Neutrophil (primary cell): ENCODE measurements around the gene EPHA4.

Experiments
- H3K27ac ChIP-seq: fragments of 200-600 bp; sonication (generic); 2 replicates; pipeline ENCODE4 v1.5.1; 2016; ENCODE audit warnings: mild to moderate bottlenecking, moderate library complexity
- H3K27me3 ChIP-seq: fragments of 200-600 bp; sonication (generic); 2 replicates; pipeline ENCODE4 v1.6.0; 2016; ENCODE audit warnings: mild to moderate bottlenecking
- H3K36me3 ChIP-seq: fragments of 200-600 bp; sonication (generic); 2 replicates; pipeline ENCODE4 v1.5.1; 2017
- H3K4me1 ChIP-seq, 2 experiments: fragments of 200-600 bp in 1 of 2; sonication (generic) in 1 of 2; 1 replicate in 1 of 2; 2 replicates in 1 of 2; pipeline versions ENCODE4 v1.5.1 to v1.6.1; 2013 to 2016; ENCODE audit warnings: low read depth in 1 of 2, low read length in 1 of 2, mild to moderate bottlenecking in 1 of 2, moderate library complexity in 1 of 2; ENCODE audit not compliant: control insufficient read depth in 1 of 2, insufficient read depth in 1 of 2
- H3K4me3 ChIP-seq, 2 experiments: fragments of 200-600 bp in 1 of 2; sonication (generic) in 1 of 2; 1 replicate in 1 of 2; 2 replicates in 1 of 2; pipeline ENCODE4 v1.5.1; 2013 to 2016; ENCODE audit warnings: low read depth in 1 of 2, low read length in 1 of 2, mild to moderate bottlenecking in 1 of 2, moderate library complexity in 1 of 2
- H3K9me3 ChIP-seq: fragments of 200-600 bp; sonication (generic); 2 replicates; pipeline ENCODE4 v1.5.1; 2016
- TF ChIP-seq, protein P1 (sequence below): fragments of 200-600 bp; sonication (generic); IDR thresholded peaks from 2 replicates; pipeline ENCODE4 v1.5.1; 2016; ENCODE audit warnings: antibody characterized with exemption

The EPHA4 gene

DNA sequence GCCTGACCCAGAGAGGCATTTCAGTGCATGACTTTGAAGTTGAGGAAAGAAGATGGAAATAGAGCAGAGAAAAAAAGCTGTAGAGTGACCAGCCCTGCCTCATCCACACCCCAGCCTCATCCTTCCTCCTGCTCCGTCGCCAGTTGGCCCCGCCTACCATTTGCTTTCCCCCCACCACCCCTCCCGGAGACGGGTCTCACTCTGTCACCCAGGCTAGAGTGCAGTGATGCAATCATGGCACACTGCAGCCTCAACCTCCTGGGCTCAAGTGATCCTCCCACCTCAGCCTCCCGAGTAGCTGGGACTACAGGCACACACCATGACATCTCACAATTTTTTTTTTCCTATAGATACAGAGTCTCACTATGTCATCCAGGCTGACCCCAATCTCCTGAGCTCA, 200.8 kb downstream of the EPHA4 start:
- Histone ChIP-seq H3K4me3 (no peak overlapping the region), H3K36me3 (no peaks in the 10 kb centered on the region), H3K9me3 (no peaks in the 10 kb centered on the region), H3K27ac (no peak overlapping the region), H3K4me1 (no peaks in the 10 kb centered on the region), H3K27me3 (no peaks in the 10 kb centered on the region)
- TF ChIP-seq, protein P1, sequence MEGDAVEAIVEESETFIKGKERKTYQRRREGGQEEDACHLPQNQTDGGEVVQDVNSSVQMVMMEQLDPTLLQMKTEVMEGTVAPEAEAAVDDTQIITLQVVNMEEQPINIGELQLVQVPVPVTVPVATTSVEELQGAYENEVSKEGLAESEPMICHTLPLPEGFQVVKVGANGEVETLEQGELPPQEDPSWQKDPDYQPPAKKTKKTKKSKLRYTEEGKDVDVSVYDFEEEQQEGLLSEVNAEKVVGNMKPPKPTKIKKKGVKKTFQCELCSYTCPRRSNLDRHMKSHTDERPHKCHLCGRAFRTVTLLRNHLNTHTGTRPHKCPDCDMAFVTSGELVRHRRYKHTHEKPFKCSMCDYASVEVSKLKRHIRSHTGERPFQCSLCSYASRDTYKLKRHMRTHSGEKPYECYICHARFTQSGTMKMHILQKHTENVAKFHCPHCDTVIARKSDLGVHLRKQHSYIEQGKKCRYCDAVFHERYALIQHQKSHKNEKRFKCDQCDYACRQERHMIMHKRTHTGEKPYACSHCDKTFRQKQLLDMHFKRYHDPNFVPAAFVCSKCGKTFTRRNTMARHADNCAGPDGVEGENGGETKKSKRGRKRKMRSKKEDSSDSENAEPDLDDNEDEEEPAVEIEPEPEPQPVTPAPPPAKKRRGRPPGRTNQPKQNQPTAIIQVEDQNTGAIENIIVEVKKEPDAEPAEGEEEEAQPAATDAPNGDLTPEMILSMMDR = no peak

- TF ChIP-seq, protein P1 = no peak
- H3K27me3 ChIP-seq = no peaks in the 10 kb centered on the region
Observed at GRCh38 chr2:221370857-221371211, 201.3 kb downstream of the EPHA4 start.

GRCh38 chr2:221370076-221370856, 201.8 kb downstream of the EPHA4 start:
- no peaks in the 10 kb centered on the region for H3K4me1 ChIP-seq
- H3K4me3 ChIP-seq = no peak overlapping the region
- H3K36me3 ChIP-seq = no peaks in the 10 kb centered on the region

More at GRCh38 chr2:221370857-221371211, 201.3 kb downstream of the EPHA4 start:
- no peaks in the 10 kb centered on the region for H3K36me3 ChIP-seq
- no peaks in the 10 kb centered on the region for H3K4me1 ChIP-seq
- no peak overlapping the region for H3K4me3 ChIP-seq
- H3K9me3 ChIP-seq = no peaks in the 10 kb centered on the region
- no peak overlapping the region for H3K27ac ChIP-seq

More at GRCh38 chr2:221370076-221370856, 201.8 kb downstream of the EPHA4 start:
- Histone ChIP-seq H3K9me3 (no peaks in the 10 kb centered on the region), H3K27me3 (no peaks in the 10 kb centered on the region), H3K27ac (no peak overlapping the region)
- TF ChIP-seq, protein P1 = no peak
